HG03159 (cell line): ENCODE results near the gene NLRC5.
A peak's percentile ranks its signal among the peaks of the same experiment; 100 is the strongest.

Source experiments
- ATAC-seq: cut with Tn5 transposase; IDR thresholded peaks from one replicate; pipeline ENCODE4 v1.9.1; 2021; ENCODE audit warnings: mild to moderate bottlenecking, moderate library complexity; ENCODE audit not compliant: unreplicated experiment

Gene NLRC5

GRCh38 chr16:56988948-56989945, at the start of gene NLRC5:
Gene NLRC5, plus strand, starts transcription at chr16:56989557. Its CDS starts 31,156 bp downstream, at chr16:57020713.
- peak; percentile 84 for ATAC-seq

- no peak for ATAC-seq
Observed at GRCh38 chr16:56939801-56940200, 49.6 kb upstream of the NLRC5 start.

GRCh38 chr16:56941092-56941491, 48.3 kb upstream of the NLRC5 start:
- no peak for ATAC-seq

GRCh38 chr16:56941856-56942331, 47.5 kb upstream of the NLRC5 start:
- ATAC-seq = no peak

- no peak for ATAC-seq
Observed at GRCh38 chr16:56943761-56944375, 45.5 kb upstream of the NLRC5 start.

GRCh38 chr16:56944954-56945839, 44.2 kb upstream of the NLRC5 start:
- no peak for ATAC-seq

- ATAC-seq = no peak
Observed at GRCh38 chr16:56945847-56946527, 43.4 kb upstream of the NLRC5 start.

- ATAC-seq = no peak
Observed at GRCh38 chr16:56946767-56947603, 42.4 kb upstream of the NLRC5 start.

- no peak for ATAC-seq
Observed at GRCh38 chr16:56947604-56947995, 41.8 kb upstream of the NLRC5 start.

GRCh38 chr16:56948234-56948633, 41.1 kb upstream of the NLRC5 start:
- no peak for ATAC-seq

- ATAC-seq = no peak
Observed at GRCh38 chr16:56950051-56950450, 39.3 kb upstream of the NLRC5 start.

GRCh38 chr16:56950455-56950854, 38.9 kb upstream of the NLRC5 start:
- no peak for ATAC-seq

- peak; percentile 59 for ATAC-seq
Observed at GRCh38 chr16:56950881-56951771, 38.2 kb upstream of the NLRC5 start.

GRCh38 chr16:56953006-56953405, 36.4 kb upstream of the NLRC5 start:
- no peak for ATAC-seq

GRCh38 chr16:56956076-56956475, 33.3 kb upstream of the NLRC5 start:
- no peak for ATAC-seq

- ATAC-seq = no peak
Observed at GRCh38 chr16:56956756-56957155, 32.6 kb upstream of the NLRC5 start.

GRCh38 chr16:56960681-56961281, 28.6 kb upstream of the NLRC5 start:
- ATAC-seq = no peak

- no peak for ATAC-seq
Observed at GRCh38 chr16:56961386-56961785, 28.0 kb upstream of the NLRC5 start.
